ENCODE measurements around the gene CFAP91. TPM values are rescaled to one million over a fixed set of nuclear protein-coding genes. Genes with fewer than 3 reads are reported as not detected.

The CFAP91 gene
- total and polyA plus RNA-seq, 9 of the 15 experiments (the other 6 are each of a cell fraction or from before 2014, with no cell fraction given), result not detected

- no peak for TF ChIP-seq DIDO1 (tag; IDR thresholded peaks at IDR 0.05; ENCODE audit: low read depth)
- TF ChIP-seq SIRT6 (IDR thresholded peaks at IDR 0.05; ENCODE audit: low read depth, low read length), result no peak
- TF ChIP-seq REST (IDR thresholded peaks at IDR 0.05; ENCODE audit: borderline replicate concordance), result peak; percentile 39; the same call in 1 of the 2 replicates
- TF ChIP-seq REST (CRISPR knock-in tag; IDR thresholded peaks at IDR 0.05; ENCODE audit: low read depth), result no peak
- no peak for TF ChIP-seq ZSCAN29 (IDR thresholded peaks at IDR 0.05)
- TF ChIP-seq ZNF77 (CRISPR knock-in tag; IDR thresholded peaks at IDR 0.05), result no peak
- peak; percentile 35; the same call in 1 of the 2 replicates for TF ChIP-seq FOSL1 (tag; conservative IDR thresholded peaks at IDR 0.05)
- peak; percentile 54 for TF ChIP-seq CTBP1 (IDR thresholded peaks at IDR 0.05; ENCODE audit: borderline replicate concordance)
- no peak for TF ChIP-seq NUFIP1 (IDR thresholded peaks at IDR 0.05; ENCODE audit: partially characterized antibody)
- TF ChIP-seq DPF2 (IDR thresholded peaks at IDR 0.05), result 0 out of 2 replicates have a peak, but pooled peaks have one; percentile 23
- TF ChIP-seq CXXC5 (CRISPR knock-in tag; IDR thresholded peaks at IDR 0.05), result peak; percentile 33; the same call in 1 of the 2 replicates
- TF ChIP-seq ZFP30 (CRISPR knock-in tag; IDR thresholded peaks at IDR 0.05; ENCODE audit: borderline replicate concordance), result no peak
- 0 out of 2 replicates have a peak, but pooled peaks have one; percentile 30 for TF ChIP-seq L3MBTL2 (IDR thresholded peaks at IDR 0.05)
- peak; percentile 48 for TF ChIP-seq JUND (IDR thresholded peaks at IDR 0.05; ENCODE audit: borderline replicate concordance, low read depth, low read length)
- TF ChIP-seq JUND (tag; IDR thresholded peaks at IDR 0.05; ENCODE audit: borderline replicate concordance, low read depth, low read length), result peak; percentile 62; the same call in 2 of the 3 replicates
- TF ChIP-seq SP1 (CRISPR knock-in tag; IDR thresholded peaks at IDR 0.05), result no peak
- TF ChIP-seq SPI1 (IDR thresholded peaks at IDR 0.05; ENCODE audit: borderline replicate concordance, low read depth, low read length), result peak; percentile 37; the same call in 1 of the 2 replicates
- peak; percentile 47; the same call in 1 of the 2 replicates for TF ChIP-seq TEAD4 (IDR thresholded peaks at IDR 0.05; ENCODE audit: low read length)
- no peak for TF ChIP-seq TEAD4 (CRISPR knock-in tag; IDR thresholded peaks at IDR 0.05; ENCODE audit: borderline replicate concordance)
- 0 out of 2 replicates have a peak, but pooled peaks have one; percentile 14 for TF ChIP-seq GABPA (tag; conservative IDR thresholded peaks at IDR 0.05; ENCODE audit: low read depth)
- no peak for TF ChIP-seq ZBED1 (IDR thresholded peaks at IDR 0.05)
- TF ChIP-seq NRF1 (conservative IDR thresholded peaks at IDR 0.05 in 1 of 2, IDR thresholded peaks at IDR 0.05 in 1 of 2), result no peak
- peak in 1 of 2 experiments; percentile 94; a peak in 2 of 4 replicates for TF ChIP-seq MLLT1 (IDR thresholded peaks at IDR 0.05)
Measured at GRCh38 chr3:119664850-119665379, 37.9 kb upstream of the CFAP91 start (continued).
